Activated CD4-positive, alpha-beta T cell treated with anti-CD3 and anti-CD28 coated beads for 36 hours (primary cell): ENCODE measurements around the gene ATL2. TPM values are rescaled to one million over a fixed set of nuclear protein-coding genes. Genes with fewer than 3 reads are reported as not detected.
A peak's percentile ranks its signal among the peaks of the same experiment; 100 is the strongest.
"Not testable (repeated sequence)": the region's sequence is repeated elsewhere in the genome, so short reads cannot be mapped to it uniquely, and the experiment has no call there.

ENCODE experiments used
- ATAC-seq: fragments of 200-7000 bp; cut with Tn5 transposase; one replicate; pipeline ENCODE4 v1.10.0; 2021; ENCODE audit warnings: mild to moderate bottlenecking, moderate library complexity
- CTCF ChIA-PET: fragments of 350-600 bp; sonication (Branson Sonifier 250); formaldehyde crosslinking; loops from one replicate; lab custom pipeline; 2021; ENCODE audit warnings: antibody characterized with exemption; lab: Charles Lee
- POLR2A ChIA-PET: fragments of 350-600 bp; sonication (Branson Sonifier 250); formaldehyde crosslinking; loops from one replicate; lab custom pipeline; 2021; ENCODE audit warnings: antibody characterized with exemption, inconsistent platforms; lab: Charles Lee
- DNase-seq: peaks from one replicate; pipeline ENCODE4 v3.0.0-alpha.2; 2020
- H3K27ac Mint-ChIP-seq: one replicate; pipeline ENCODE4 v1.8.0; 2021; ENCODE audit warnings: mixed read lengths
- H3K27me3 Mint-ChIP-seq: one replicate; pipeline ENCODE4 v1.8.0; 2021; ENCODE audit warnings: mixed read lengths
- H3K36me3 Mint-ChIP-seq: one replicate; pipeline ENCODE4 v1.8.0; 2021; ENCODE audit warnings: low read depth, mixed read lengths
- H3K4me1 Mint-ChIP-seq: one replicate; pipeline ENCODE4 v1.8.0; 2021; ENCODE audit warnings: mixed read lengths
- H3K4me3 Mint-ChIP-seq: one replicate; pipeline ENCODE4 v1.8.0; 2021; ENCODE audit warnings: mild to moderate bottlenecking, moderate library complexity, mixed read lengths
- H3K9me3 Mint-ChIP-seq: one replicate; pipeline ENCODE4 v1.8.0; 2021; ENCODE audit warnings: low read depth, mixed read lengths
- intact Hi-C, 2 experiments: fragments of 100-400 bp; cut with DNase I in 1 of 2; cut with micrococcal nuclease in 1 of 2; formaldehyde crosslinking; loops; one replicate each; pipeline versions ENCODE4 v1.14.2 to v1.15.1; 2022 to 2024; cut with DNase I, micrococcal nuclease
- total RNA-seq, 2 experiments: library from RNA; stranded (reverse); gene quantifications; one replicate each; pipeline ENCODE4 v1.2.3, GENCODE V29; 2021

The ATL2 gene
- total RNA-seq, 2 experiments from 2014 or later, result 29.9 to 50.3 TPM

GRCh38 chr2:38294597-38294996, 82.5 kb downstream of the ATL2 start:
- DNase-seq, result no peak
- Mint-ChIP-seq H3K27me3 (no peaks in the 10 kb centered on the region), H3K36me3 (peaks cover 31% of the 10 kb centered on the region), H3K27ac (no peak overlapping the region), H3K4me1 (peaks cover 15% of the 10 kb centered on the region), H3K9me3 (no peaks in the 10 kb centered on the region), H3K4me3 (no peak overlapping the region)
- intact Hi-C loops, result no loop called here
- ChIA-PET CTCF (interaction anchor here (0.6 to 1.7 kb wide), 2 partner anchors 23 to 213 kb away, joined by 3 to 5 read pairs; no protein-coding TSS in a partner anchor), POLR2A (no interaction called here)
- ATAC-seq, result no peak

- H3K9me3 Mint-ChIP-seq, result no peaks in the 10 kb centered on the region
- intact Hi-C loops, result no loop called here
- no peak for ATAC-seq
These were observed 83.8 kb downstream of the ATL2 start for GRCh38 chr2:38293152-38293865.

GRCh38 chr2:38290332-38290731, 86.7 kb downstream of the ATL2 start:
- POLR2A ChIA-PET, result no interaction called here
- H3K4me3 Mint-ChIP-seq, result no peak overlapping the region
- intact Hi-C loops, result no loop called here
- peaks cover under 1% of the 10 kb centered on the region for H3K4me1 Mint-ChIP-seq
- ATAC-seq, result no peak
- no peak overlapping the region for H3K27ac Mint-ChIP-seq
- H3K9me3 Mint-ChIP-seq, result no peaks in the 10 kb centered on the region
- H3K27me3 Mint-ChIP-seq, result peaks cover 8% of the 10 kb centered on the region
- CTCF ChIA-PET, result interaction anchor here (0.6 kb wide), 1 partner anchor 248 kb away, joined by 3 read pairs; no protein-coding TSS in a partner anchor
- peaks cover 2% of the 10 kb centered on the region for H3K36me3 Mint-ChIP-seq
- no peak for DNase-seq

More at GRCh38 chr2:38293152-38293865, 83.8 kb downstream of the ATL2 start:
- H3K4me1 Mint-ChIP-seq, result peaks cover 9% of the 10 kb centered on the region
- H3K27ac Mint-ChIP-seq, result no peak overlapping the region
- CTCF ChIA-PET, result interaction anchor here (0.6 to 1.4 kb wide), 4 partner anchors 19 to 493 kb away, joined by 3 to 4 read pairs (median 4); no protein-coding TSS in a partner anchor
- H3K36me3 Mint-ChIP-seq, result peaks cover 21% of the 10 kb centered on the region
- no peak for DNase-seq
- no peak overlapping the region for H3K4me3 Mint-ChIP-seq
- H3K27me3 Mint-ChIP-seq, result peaks cover 2% of the 10 kb centered on the region
- POLR2A ChIA-PET, result interaction anchor here (0.6 kb wide), 1 partner anchor 18 kb away, joined by 3 read pairs; no protein-coding TSS in a partner anchor

- Mint-ChIP-seq H3K4me1 (peaks cover 14% of the 10 kb centered on the region), H3K27ac (no peak overlapping the region), H3K4me3 (no peak overlapping the region), H3K27me3 (peaks cover 12% of the 10 kb centered on the region), H3K36me3 (no peaks in the 10 kb centered on the region), H3K9me3 (no peaks in the 10 kb centered on the region)
- ATAC-seq (no peak), DNase-seq (no peak)
- intact Hi-C loops, result no loop called here
- ChIA-PET CTCF (interaction anchor here (0.7 to 1.0 kb wide), 2 partner anchors 16 to 104 kb away, joined by 3 to 4 read pairs; no protein-coding TSS in a partner anchor), POLR2A (no interaction called here)
These were observed 92.1 kb downstream of the ATL2 start for GRCh38 chr2:38284971-38285370.

- H3K27ac Mint-ChIP-seq, result no peak overlapping the region
- ATAC-seq (no peak), DNase-seq (no peak)
- no peak overlapping the region for H3K4me3 Mint-ChIP-seq
- CTCF ChIA-PET, result interaction anchor here (0.6 kb wide), 1 partner anchor 118 kb away, joined by 4 read pairs; no protein-coding TSS in a partner anchor
- intact Hi-C loops, result no loop called here
- no peaks in the 10 kb centered on the region for H3K36me3 Mint-ChIP-seq
- peaks cover 16% of the 10 kb centered on the region for H3K4me1 Mint-ChIP-seq
- H3K9me3 Mint-ChIP-seq, result no peaks in the 10 kb centered on the region
- POLR2A ChIA-PET, result no interaction called here
- peaks cover 4% of the 10 kb centered on the region for H3K27me3 Mint-ChIP-seq
These were observed 95.9 kb downstream of the ATL2 start for GRCh38 chr2:38281095-38281742.

- Mint-ChIP-seq H3K27me3 (peaks cover 2% of the 10 kb centered on the region), H3K9me3 (no peaks in the 10 kb centered on the region), H3K36me3 (no peaks in the 10 kb centered on the region), H3K4me3 (no peak overlapping the region), H3K4me1 (peaks cover 6% of the 10 kb centered on the region), H3K27ac (no peak overlapping the region)
- POLR2A ChIA-PET, result no interaction called here
- CTCF ChIA-PET, result interaction anchor here (1.0 to 1.9 kb wide), 3 partner anchors 10 to 229 kb away, joined by 3 to 5 read pairs (median 5); no protein-coding TSS in a partner anchor
- DNase-seq (no peak), ATAC-seq (no peak)
- intact Hi-C loops, result loop anchor here in 1 of 2 experiments (10.0 kb wide), 1 partner anchor 204 kb away; the partner anchor contains the start of gene CYP1B1
These were observed 97.9 kb downstream of the ATL2 start for GRCh38 chr2:38279201-38279600.

- POLR2A ChIA-PET, H3K9me3 Mint-ChIP-seq, H3K4me3 Mint-ChIP-seq, H3K36me3 Mint-ChIP-seq, H3K27me3 Mint-ChIP-seq, DNase-seq, H3K4me1 Mint-ChIP-seq, H3K27ac Mint-ChIP-seq, ATAC-seq: not testable (repeated sequence)
- CTCF ChIA-PET, result interaction anchor here (0.9 kb wide), 1 partner anchor 401 kb away, joined by 3 read pairs; no protein-coding TSS in a partner anchor
- intact Hi-C loops, result loop anchor here in 1 of 2 experiments (10.0 kb wide), 1 partner anchor 203 kb away; the partner anchor contains the start of gene CYP1B1
These were observed 99.0 kb downstream of the ATL2 start for GRCh38 chr2:38278117-38278438.

GRCh38 chr2:38277245-38278116, 99.6 kb downstream of the ATL2 start:
- CTCF ChIA-PET, result interaction anchor here (0.7 to 0.9 kb wide), 2 partner anchors 162 to 400 kb away, joined by 3 read pairs; no protein-coding TSS in a partner anchor
- intact Hi-C loops, result loop anchor here in 1 of 2 experiments (10.0 kb wide), 1 partner anchor 203 kb away; the partner anchor contains the start of gene CYP1B1
- Mint-ChIP-seq H3K36me3 (no peaks in the 10 kb centered on the region), H3K4me1 (peaks cover 3% of the 10 kb centered on the region), H3K27me3 (no peaks in the 10 kb centered on the region), H3K9me3 (no peaks in the 10 kb centered on the region), H3K27ac (no peak overlapping the region), H3K4me3 (no peak overlapping the region)
- ATAC-seq (peak; percentile 26), DNase-seq (no peak)
- POLR2A ChIA-PET, result interaction anchor here (0.6 kb wide), 1 partner anchor 1394 kb away, joined by 3 read pairs; no protein-coding TSS in a partner anchor

- Mint-ChIP-seq H3K4me3 (no peak overlapping the region), H3K27me3 (no peaks in the 10 kb centered on the region), H3K9me3 (no peaks in the 10 kb centered on the region), H3K4me1 (peaks cover 3% of the 10 kb centered on the region), H3K36me3 (no peaks in the 10 kb centered on the region), H3K27ac (no peak overlapping the region)
- intact Hi-C loops, result loop anchor here (1.0 to 10.0 kb wide), 8 partner anchors 159 to 878 kb away; partner anchors contain the start of gene CYP1B1 (in 2 of the 2)
- DNase-seq, result peak; percentile 42
- POLR2A ChIA-PET, result interaction anchor here (0.7 kb wide), 1 partner anchor 19 kb away, joined by 3 read pairs; no protein-coding TSS in a partner anchor
- no peak for ATAC-seq
- CTCF ChIA-PET, result interaction anchor here (0.5 to 1.5 kb wide), 35 partner anchors 10 to 1106 kb away, joined by 3 to 7 read pairs (median 3); partner anchors contain the start of gene CYP1B1
These were observed 102.5 kb downstream of the ATL2 start for GRCh38 chr2:38274286-38275276.
